ENCODE data around the gene DNMT3L.
"Not testable (repeated sequence)": the region's sequence is repeated elsewhere in the genome, so short reads cannot be mapped to it uniquely, and the experiment has no call there.

DNMT3L gene

DNA sequence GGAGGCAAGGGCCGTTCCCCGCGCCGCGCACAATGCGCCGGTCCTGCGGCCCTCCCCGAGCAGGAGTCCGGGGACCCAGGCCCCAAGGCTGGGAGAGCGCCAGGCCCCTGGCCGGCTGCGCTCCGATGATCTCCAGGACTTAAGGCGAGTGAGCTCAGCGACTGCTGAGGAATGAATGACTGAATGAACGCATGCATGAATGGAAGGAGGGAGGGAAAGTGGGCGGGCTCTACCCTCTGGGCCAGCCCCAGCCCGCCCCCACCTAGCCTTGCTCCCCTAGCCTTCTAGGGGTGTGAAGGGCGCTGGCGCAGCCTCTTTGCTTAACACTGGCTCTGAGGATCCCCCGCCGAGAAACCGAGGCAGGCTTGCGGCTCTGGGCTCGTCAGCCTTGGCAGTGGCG lies 20.4 kb downstream of the DNMT3L start:
- not testable (repeated sequence) for DNase-seq

DNA sequence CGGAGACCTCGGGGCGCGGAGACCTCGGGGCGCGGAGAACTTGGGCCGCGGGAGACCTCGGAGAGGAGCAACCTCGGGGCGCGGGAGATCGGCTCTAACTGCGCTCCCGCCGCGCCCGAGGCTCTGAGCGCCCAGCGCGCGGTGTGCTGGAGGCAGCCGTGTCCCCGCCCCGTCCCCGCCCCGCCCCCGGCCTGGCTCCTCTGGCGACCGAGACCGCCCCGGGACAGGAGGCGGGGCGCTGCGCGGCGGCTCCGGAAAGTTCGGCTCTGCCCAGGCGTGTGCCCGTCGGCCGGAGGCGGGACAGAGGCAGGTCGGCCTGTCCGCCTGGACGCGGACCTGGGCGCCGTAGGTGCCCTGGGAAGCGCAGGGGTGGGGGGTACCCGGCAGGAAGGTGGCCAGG lies 20.9 kb downstream of the DNMT3L start, which contains the start of gene ICOSLG:
TSS of gene ICOSLG (minus strand) at position 102 of the 400 bp plus-strand sequence. CDS start 126 bp downstream, outside the sequence.
- DNase-seq: not testable (repeated sequence)

DNA sequence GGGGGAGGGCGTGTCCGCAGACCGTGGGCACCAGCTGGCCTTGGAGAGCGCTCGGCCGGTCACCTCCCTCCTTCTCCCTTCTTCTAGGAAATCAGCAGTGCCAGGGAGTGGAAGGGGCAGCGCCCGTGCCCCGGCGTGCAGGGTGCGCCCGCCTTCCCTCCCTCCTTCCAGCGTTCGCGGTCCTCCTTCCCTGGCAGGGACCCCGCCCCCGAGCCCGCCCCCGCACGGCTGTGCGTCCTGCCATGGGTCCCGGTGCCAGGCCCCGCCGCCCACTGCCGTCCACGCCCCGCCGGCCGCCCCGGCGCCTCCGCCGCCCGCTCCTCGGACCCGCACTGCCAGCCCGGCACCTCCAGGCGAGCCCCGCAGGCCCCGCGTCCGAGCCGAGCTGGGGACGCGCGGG lies 21.3 kb downstream of the DNMT3L start:
- not testable (repeated sequence) for DNase-seq

DNA sequence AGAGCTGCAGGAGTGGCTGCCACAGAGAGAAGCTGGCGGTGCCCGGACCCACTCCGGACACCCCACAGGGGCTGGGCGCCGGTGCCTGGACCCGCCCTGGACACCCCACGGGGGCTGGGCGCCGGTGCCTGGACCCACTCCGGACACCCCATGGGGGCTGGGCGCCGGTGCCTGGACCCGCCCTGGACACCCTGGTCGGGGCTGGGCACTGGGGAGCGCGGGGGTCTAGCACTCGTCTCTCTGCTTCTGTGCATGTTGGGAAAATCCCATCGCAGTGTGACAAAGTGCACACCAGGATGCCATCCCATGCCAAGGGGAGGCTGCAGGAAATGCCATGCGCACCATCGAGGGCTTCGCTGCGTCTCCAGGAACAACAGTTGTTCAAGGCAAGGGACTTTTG lies 32.1 kb downstream of the DNMT3L start:
- not testable (repeated sequence) for DNase-seq

DNA sequence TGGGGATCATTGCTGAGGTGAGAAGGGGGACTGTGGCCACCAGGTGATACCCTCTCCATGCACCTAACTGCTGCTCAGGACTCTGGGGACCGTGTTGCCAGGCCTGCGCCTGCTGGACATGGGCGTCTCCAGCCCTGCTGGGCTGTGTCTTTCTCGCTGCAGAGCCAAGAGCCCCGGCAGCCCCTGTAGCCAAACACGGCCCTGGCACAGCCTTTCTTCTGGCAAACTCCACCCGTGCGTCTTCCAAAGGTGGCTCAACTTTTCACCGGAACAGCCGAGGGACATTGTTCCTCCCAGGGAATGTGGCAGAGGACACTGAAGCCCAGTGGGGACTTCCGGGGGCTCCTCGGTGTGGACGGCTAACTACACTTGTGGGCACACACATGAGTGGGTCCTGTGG lies 33.6 kb downstream of the DNMT3L start:
- DNase-seq: not testable (repeated sequence)

DNA sequence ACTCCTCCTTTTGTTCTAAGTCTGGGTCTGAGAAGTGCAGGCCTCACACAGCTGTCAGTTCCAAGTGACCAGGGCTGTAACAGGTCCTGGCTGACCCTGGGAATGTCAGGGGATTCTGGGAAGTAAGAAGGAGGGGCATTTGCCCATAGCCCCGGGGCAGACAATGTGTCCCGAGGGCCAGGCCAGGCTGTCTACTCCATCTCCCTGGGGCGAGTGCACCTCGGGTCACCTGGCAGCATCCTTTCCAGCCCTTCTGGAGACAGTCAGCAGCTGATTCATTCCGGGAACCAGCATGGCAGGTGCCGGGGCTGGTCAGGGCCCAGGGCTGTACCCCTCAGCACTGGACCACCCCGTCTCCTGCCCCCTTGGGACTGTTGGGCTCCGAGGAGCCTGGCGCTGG lies 34.1 kb downstream of the DNMT3L start:
- DNase-seq: not testable (repeated sequence)

DNA sequence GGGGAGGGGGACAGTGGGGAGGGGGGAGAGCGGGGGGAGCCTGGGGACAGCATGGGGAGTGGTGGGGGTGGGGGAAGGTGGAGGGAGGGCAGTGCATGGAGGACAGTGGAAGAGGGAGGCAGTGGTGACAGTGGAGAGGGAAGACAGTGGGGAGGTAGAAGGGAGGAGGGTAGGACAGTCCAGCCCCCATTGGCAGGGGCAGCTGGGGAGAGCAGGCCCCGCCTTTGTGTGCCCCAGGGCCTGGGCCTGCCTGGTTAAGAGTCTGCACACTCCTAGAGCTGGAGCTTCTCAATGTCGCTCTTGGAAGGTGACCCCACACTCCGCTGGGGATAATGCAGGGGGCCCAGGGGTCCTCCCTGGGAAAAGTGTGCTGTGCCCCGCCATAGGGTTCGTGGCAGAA lies 36.1 kb downstream of the DNMT3L start:
- not testable (repeated sequence) for DNase-seq

DNA sequence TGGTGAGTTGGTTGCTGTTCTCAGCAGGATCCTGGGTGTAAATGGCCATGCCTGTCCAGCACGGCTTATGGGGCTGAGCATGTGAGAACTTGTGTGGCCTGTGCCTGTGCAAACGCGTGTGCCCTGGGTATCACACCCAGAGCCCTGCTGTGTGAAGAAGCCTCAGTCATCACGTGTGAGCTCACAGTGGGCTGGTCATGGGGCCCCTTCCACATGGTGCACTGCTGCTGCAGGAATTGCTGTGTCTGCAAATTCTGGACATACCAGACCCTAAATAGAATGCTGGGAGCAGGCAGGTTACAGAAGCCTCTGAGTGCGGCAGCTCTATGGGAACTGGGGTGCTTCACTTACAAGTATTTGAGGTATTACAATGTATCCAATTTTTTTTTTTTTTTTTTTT lies 38.4 kb downstream of the DNMT3L start:
- not testable (repeated sequence) for DNase-seq

DNA sequence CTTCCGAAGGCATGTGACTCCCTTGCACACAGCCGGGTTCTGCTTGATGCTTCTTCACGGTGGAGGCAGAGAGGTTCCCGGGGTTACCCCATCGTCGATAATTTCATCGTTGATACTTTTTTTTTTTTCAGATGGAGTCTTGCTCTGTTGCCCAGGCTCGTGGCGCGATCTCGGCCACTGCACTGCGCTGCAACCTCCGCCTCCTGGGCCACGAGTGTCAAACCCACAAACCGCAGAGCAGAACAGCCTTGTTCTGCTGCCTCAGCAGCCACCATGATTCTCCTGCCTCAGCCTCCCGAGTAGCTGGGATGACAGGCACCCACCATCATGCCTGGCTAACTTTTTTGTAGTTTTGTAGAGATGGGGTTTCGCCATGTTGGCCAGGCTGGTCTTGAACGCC lies 41.0 kb downstream of the DNMT3L start:
- not testable (repeated sequence) for DNase-seq

DNA sequence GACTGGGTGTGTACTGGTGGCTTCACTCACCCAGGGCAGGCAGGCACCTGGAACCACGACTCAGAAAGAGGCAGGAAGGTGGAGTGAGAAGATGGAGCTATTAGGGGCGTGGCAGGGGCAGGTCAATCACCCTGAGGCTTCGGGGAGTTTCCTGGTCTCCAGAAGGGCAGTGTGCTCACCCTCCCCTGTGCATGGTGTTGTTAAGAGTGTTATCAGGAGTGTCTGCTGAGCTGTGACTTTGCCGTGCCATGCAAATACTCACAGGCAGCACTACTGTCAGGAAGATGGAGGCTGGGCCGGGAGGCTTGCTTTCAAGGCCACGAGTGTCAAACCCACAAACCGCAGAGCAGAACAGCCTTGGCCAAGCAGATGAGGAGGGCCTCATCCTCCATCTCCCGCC lies 43.2 kb downstream of the DNMT3L start:
- not testable (repeated sequence) for DNase-seq

DNA sequence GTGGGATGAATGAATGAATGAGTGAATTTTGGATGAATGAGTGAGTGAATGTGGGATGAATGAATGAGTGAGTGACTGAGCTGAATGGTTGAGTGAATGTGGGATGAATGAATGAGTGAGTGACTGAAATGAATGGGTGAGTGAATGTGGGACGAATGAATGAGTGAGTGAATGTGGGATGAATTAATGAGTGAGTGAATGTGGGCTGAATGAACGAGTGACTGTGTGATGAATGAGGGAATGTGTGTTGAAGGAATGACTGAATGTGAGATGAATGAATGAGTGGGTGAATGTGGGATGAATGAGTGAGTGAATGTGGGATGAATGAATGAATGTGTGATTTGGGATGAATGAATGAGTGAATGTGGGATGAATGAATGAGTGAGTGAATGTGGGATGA lies 49.7 kb downstream of the DNMT3L start:
- DNase-seq: not testable (repeated sequence)

DNA sequence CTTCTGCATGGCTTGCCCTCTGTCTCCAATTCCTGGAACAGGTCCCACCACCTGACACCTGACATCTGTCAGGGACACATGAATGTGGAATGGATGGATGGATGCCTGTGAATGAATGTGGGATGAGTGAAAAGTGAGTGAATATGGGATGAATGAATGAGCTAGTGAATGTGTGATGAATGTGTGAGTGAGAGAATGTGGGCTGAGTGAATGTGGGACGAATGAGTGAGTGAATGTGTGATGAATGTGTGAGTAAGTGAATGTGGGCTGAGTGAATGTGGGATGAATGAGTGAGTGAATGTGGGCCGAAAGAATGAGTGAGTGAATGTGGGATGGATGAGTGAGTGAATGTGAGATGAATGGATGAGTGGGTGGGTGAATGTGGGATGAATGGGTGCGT lies 50.1 kb downstream of the DNMT3L start:
- DNase-seq: not testable (repeated sequence)

DNA sequence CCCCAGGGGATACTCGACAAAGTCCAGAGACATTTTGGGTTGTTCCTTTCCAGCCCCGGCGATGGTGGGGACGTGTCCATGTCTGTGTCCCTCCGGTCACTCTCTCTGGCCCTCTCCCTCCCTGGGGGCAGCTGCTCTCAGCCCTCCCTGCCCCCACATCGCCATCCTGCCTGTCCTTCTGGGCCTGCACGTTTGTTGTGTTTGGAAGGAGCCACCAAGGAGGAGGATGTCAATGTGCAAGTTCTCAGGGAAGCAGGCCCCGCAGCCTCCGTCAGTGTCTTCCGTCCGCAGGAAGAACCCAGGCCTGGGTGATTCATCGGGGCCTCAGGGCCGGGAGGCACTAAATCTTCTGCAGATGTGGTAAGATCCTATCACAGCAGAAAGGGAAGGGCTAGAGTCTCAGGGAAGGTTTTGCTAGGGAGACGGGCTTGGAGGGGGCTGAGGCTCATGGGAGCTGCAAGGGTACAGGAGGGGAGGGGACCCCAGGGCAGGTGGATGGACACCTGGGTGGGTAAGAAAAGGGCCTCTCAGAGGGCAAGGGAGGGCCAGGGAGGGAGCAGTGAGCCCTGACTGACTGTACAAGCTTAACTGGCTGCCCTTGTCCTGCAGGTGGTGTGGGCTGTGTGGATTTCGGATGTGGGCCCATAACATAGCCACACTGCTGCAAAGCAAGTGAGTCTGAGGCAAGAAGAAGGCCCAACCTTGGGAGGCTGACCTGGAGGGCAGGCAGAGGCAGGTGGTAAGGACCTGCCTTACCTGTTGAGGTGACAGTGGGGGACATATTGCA lies 53.6 kb downstream of the DNMT3L start:
- DNase-seq: not testable (repeated sequence)

DNA sequence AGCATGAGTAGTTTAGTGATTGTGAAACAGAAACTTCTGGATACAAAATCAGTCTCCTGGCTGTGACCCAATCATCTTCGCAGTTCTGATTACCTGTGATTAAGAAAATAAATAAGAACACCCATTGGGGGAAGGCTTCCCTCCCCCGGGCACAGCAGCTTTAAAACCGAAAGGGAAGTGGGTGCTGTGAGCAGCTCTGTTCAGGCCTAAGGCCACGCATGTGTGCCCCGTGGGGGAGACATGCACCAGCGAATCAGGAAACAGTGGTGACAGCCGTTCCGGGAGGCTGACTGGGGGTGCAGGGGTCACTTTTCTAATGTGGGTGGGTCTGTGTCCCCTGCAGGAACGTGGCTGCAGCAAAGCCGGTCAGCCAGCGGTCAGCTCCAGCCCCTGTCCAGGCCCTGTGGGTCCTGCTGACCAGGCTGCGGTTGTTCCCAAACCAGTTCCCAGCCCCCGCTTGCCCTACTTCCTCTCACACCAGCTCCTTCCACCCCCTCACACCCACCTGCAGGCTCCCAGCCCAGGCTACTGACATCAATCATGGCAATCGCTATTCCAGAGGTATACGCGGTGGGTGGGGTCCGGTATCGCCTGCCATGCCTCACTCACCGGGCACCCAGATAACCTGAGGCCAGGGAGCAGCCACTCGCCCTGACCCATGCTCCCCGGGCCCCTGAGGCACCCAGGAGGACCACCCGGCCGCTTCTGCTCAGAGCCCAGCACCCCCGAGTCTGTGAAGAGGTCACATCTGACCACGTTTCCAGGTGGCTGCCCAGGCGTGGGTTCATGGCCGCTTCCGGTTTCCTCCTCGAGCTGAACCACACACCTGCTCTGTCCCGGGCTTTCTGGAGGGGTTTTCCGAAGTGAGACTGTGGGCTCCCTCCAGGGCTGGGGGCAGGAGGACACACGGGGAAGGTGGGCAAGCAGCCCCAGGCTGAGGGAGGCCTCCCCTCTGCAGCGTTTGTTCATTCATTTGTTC lies 54.7 kb downstream of the DNMT3L start:
- not testable (repeated sequence) for DNase-seq

DNA sequence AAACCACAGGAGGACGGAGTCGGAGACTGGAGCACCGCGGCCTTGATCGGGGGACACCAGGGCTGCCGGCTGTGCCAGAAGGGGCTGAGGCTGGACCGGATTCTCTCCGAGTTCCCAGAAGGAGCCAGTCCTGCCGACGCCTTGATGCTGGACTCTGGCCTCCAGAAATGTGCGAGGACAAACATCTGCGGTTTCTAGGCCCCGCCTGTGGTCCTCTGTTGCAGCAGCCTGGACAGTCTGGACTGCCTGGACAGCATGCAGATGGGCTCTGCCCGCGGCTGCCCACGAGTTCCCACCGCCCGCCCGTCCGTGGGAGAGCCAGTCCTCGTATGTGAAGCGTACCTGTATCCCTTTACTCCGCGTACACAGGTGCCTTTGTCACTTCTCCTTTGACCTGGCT lies 55.5 kb downstream of the DNMT3L start:
- DNase-seq: not testable (repeated sequence)

DNA sequence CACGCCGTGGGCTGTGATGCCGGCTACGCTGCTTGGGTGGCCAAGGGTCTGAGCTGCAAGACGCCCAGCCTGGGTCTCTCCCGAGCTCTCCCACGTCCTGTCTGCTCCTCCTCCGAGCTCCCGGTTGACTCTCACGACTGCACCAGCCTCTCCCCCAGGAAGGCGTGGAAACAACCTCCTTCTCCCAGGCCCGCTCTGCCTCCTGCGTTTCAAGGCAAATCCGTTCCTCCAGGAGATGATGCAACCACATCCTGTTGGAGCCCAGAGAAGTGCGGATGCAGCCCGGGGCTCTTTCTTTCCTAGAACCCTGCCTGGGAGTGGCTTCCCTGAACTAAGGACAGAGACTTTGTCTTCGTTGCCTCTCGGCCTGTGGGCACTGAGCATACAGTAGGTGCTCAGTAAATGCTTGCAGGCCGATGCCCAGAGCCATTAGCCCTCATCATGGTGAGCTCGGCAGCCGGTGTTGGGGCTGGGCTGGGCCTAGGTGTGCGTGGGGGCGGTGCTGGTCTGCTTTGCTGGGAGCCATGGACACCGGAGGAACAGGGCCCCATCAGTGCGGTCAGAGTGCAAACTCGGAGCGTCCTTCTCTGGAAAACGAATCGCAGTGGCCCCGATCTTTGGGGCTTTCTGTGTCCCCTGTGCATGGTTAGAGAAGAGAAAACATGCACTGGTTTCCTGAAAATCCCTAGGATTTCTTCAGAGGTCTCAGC lies 59.0 kb downstream of the DNMT3L start:
- DNase-seq: not testable (repeated sequence)

DNA sequence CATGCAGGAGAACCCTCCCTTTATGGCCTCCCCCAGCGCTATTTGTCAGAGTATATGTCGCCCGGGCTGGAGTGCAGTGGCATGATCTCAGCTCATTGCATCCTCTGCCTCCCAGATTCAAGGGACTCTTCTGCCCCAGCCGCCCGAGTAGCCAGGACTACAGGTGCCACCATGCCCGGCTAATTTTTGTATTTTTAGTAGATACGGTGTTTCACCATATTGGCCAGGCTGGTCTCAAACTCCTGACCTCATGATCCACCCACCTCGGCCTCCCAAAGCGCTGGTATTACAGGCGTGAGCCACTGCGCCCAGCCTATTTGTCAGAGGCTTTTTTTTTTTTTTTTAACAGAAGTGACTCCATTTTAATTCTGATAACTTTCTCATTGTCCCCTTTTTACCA lies 61.7 kb downstream of the DNMT3L start:
- not testable (repeated sequence) for DNase-seq

DNA sequence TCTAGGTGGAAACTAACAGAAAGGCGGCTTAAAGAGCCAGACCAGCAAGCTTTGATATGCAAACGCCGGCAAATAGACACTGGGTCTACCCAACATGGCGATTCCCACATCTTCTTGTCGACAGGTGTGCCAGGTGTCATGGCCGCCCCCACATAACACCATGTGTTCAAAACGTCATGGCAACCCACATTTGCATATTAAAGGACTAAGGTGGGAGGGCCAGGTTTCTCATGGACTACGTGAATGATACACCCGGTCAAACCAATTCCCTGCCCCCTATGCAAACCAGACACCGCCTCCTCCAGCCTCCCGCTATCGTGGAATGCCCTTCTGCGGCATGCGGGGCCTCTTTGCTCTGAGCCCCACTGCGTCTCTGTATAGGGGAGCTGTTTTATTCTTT lies 62.2 kb downstream of the DNMT3L start:
- DNase-seq: no peak

DNA sequence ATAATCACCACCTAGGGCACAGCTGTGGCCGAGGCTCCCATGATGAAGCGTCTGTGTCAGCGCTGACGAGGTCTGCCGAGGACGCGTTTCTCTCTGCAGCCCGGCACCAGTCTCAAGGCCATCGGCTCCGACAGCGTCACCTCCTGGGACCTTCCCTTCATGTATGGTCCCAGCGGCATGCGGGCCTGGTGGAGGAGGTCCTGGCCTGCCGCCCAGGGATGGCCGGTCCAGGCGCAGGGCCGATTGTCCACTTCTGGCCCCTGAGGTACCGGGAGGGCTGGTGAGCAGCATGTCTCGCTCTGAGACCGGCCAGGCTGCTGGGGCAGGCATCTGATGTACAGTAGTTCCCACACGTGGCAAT lies 64.6 kb downstream of the DNMT3L start:
- not testable (repeated sequence) for DNase-seq
